Measurements from ENCODE around the gene TOR4A. TPM values are rescaled to one million over a fixed set of nuclear protein-coding genes. Genes with fewer than 3 reads are reported as not detected.

The TOR4A gene
- total and polyA plus RNA-seq, 10 of the 15 experiments (the other 5 are each of a cell fraction or from before 2014, with no cell fraction given): 2.0 to 19.9 (median 3.7) TPM

- TF ChIP-seq NR2C1 (IDR thresholded peaks at IDR 0.05): no peak
- TF ChIP-seq TAF1 (IDR thresholded peaks at IDR 0.05; ENCODE audit: borderline replicate concordance, low read depth, low read length): no peak
- TF ChIP-seq SUZ12 (IDR thresholded peaks at IDR 0.05; ENCODE audit: unreplicated experiment): no peak
- TF ChIP-seq ATF7 (IDR thresholded peaks at IDR 0.05; ENCODE audit: low read depth): no peak
- no peak for TF ChIP-seq CHD2 (IDR thresholded peaks at IDR 0.05; ENCODE audit: borderline replicate concordance, low read depth, low read length)
- no peak for TF ChIP-seq ZNF207 (IDR thresholded peaks at IDR 0.05; ENCODE audit: borderline replicate concordance)
- no peak for TF ChIP-seq ZNF24 (IDR thresholded peaks at IDR 0.05)
- no peak for TF ChIP-seq NR2C2 (IDR thresholded peaks at IDR 0.05; ENCODE audit: borderline replicate concordance, control insufficient read depth, insufficient read length, low read depth)
- no peak for TF ChIP-seq REST (IDR thresholded peaks at IDR 0.05; ENCODE audit: low read depth, low read length)
- TF ChIP-seq NBN (IDR thresholded peaks at IDR 0.05): no peak
- no peak for TF ChIP-seq ZBTB33 (IDR thresholded peaks at IDR 0.05)
- SMC1A ChIA-PET (ENCODE audit: uncharacterized antibody, unreplicated experiment): interaction anchor here (1.4 kb wide), 1 partner anchor 74 kb away, joined by 3 read pairs; no protein-coding TSS in a partner anchor
- no peak for FAIRE-seq
- DNase-seq (ENCODE audit: low read depth, low spot score): no peak
- 97% methylated on average over 7 of the region's 10 CpGs for WGBS (ENCODE audit: insufficient coverage, insufficient replicate concordance, low lambda C conversion rate, missing lambda C conversion rate)
- H3K4me3 ChIP-seq: no peak overlapping the region
- no peak overlapping the region for H3K9ac ChIP-seq (ENCODE audit: control insufficient read depth, insufficient read depth, low read length)
- ATAC-seq: no peak
- no peak overlapping the region for H3K4me2 ChIP-seq (ENCODE audit: control insufficient read depth, insufficient read depth)
- H4K20me1 ChIP-seq (ENCODE audit: control insufficient read depth, insufficient read depth): no peaks in the 10 kb centered on the region
- no peaks in the 10 kb centered on the region for H3K27me3 ChIP-seq (replicated peaks in 1 of 2; ENCODE audit: control insufficient read depth in 2 of 2, insufficient read depth in 2 of 2, low read length in 1 of 2)
- no peaks in the 10 kb centered on the region for H3K79me2 ChIP-seq (ENCODE audit: control insufficient read depth, insufficient read depth, low read length)
- in situ Hi-C loops (cut with MboI) (no loop called here), intact Hi-C loops (cut with micrococcal nuclease; ENCODE audit: unreplicated experiment) (no loop called here)
- CTCF ChIA-PET: no interaction called here
- no peak overlapping the region for H2AFZ ChIP-seq (ENCODE audit: control insufficient read depth, low read depth, low read length)
- peaks cover 5% of the 10 kb centered on the region for H3K4me1 ChIP-seq (ENCODE audit: control insufficient read depth, insufficient read depth, low read length)
- POLR2A ChIA-PET: no interaction called here
- H3K27ac ChIP-seq (ENCODE audit: control insufficient read depth, insufficient read depth): no peak overlapping the region
- peaks cover 5 to 11% of the 10 kb centered on the region in 2 experiments for H3K36me3 ChIP-seq (ENCODE audit: control insufficient read depth in 2 of 2, insufficient read depth in 2 of 2, low read length in 1 of 2)
- no TSS peak for BruUV-seq (replicated peaks)
- RAD21 ChIA-PET (ENCODE audit: unreplicated experiment): interaction anchor here (1.6 to 1.7 kb wide), 2 partner anchors 24 to 27 kb away, joined by 4 to 6 read pairs; no protein-coding TSS in a partner anchor
- H3K9me3 ChIP-seq (replicated peaks; ENCODE audit: control insufficient read depth, insufficient read depth, low read length): no peaks in the 10 kb centered on the region
These were observed 14.0 kb upstream of the TOR4A start for GRCh38 chr9:137263506-137263905.

Measured in GM12878 (cell line).